Right atrium auricular region (tissue), 2 donors: ENCODE data around the gene SMYD3. TPM values are rescaled to one million over a fixed set of nuclear protein-coding genes. Genes with fewer than 3 reads are reported as not detected.

Experiments
- DNase-seq: peaks from one replicate; pipeline ENCODE4 v3.0.0-alpha.2; 2019; ENCODE audit warnings: low spot score
- H3K27ac ChIP-seq, 2 donors: fragments of 200-600 bp; sonication (generic); 1 replicate in 1 of 2; 2 replicates in 1 of 2; pipeline ENCODE4 v1.5.1; 2016 to 2019
- H3K27me3 ChIP-seq, 2 donors: fragments of 200-600 bp; sonication (generic); one replicate each; pipeline versions ENCODE4 v1.5.1 to v1.6.0; 2017 to 2019
- H3K36me3 ChIP-seq: fragments of 200-600 bp; sonication (generic); one replicate; pipeline ENCODE4 v1.5.1; 2016
- H3K4me1 ChIP-seq, 2 donors: fragments of 200-600 bp; sonication (generic); one replicate each; pipeline versions ENCODE4 v1.5.1 to v1.6.0; 2017 to 2019
- H3K4me3 ChIP-seq, 2 donors: fragments of 200-600 bp; sonication (generic); 1 replicate in 1 of 2; 2 replicates in 1 of 2; pipeline ENCODE4 v1.5.1; 2017 to 2019; ENCODE audit warnings: mild to moderate bottlenecking in 1 of 2, moderate library complexity in 1 of 2
- H3K9me3 ChIP-seq, 2 donors: fragments of 200-600 bp; sonication (generic); one replicate each; pipeline ENCODE4 v1.5.1; 2019
- total RNA-seq, 2 donors: library from RNA; depleted of rRNA; stranded (reverse); fragments of >200 nt; gene quantifications; one replicate each; pipeline ENCODE4 v1.1.0, GENCODE V29; 2016
- TF ChIP-seq, protein P1 (sequence below), 2 donors: fragments of 200-600 bp; sonication (generic); IDR thresholded peaks; one replicate each; pipeline ENCODE4 v1.5.1; 2019; ENCODE audit warnings: antibody characterized with exemption in 2 of 2

The SMYD3 gene
- total RNA-seq, 2 donors from 2014 or later: 7.9 to 8.5 TPM

DNA sequence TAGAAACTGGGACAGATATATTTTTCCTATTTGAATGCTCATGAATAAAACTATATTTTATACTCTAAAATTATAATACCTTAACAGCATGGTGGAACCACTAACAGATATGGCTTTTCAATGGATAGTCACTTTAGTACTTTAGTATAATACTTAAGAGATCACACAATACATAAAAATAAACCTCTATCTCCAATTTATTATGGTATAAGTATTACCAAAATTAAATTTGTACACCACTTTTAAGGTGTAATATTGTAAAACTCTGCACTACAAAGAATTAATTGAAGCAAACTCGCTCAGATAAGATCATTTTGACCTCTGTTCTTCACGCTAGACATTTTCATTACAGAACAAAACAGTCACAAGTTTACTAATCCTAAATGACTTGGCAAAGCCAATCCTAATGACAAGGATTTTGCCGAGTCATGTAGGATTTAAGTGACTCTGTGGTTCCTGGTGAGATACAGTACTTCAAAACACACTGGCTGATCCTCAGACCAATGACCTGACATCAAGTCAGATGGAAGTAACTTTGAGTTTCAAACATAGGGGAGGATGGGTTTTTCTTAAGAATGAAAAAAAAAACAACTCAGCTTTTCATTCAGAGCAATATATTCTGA, 200.6 kb downstream of the SMYD3 start:
- Histone ChIP-seq H3K9me3 (no peaks in the 10 kb centered on the region), H3K27ac (no peak overlapping the region), H3K4me1 (no peaks in the 10 kb centered on the region), H3K27me3 (no peaks in the 10 kb centered on the region), H3K36me3 (no peaks in the 10 kb centered on the region), H3K4me3 (no peak overlapping the region)
- DNase-seq: no peak
- TF ChIP-seq, protein P1, sequence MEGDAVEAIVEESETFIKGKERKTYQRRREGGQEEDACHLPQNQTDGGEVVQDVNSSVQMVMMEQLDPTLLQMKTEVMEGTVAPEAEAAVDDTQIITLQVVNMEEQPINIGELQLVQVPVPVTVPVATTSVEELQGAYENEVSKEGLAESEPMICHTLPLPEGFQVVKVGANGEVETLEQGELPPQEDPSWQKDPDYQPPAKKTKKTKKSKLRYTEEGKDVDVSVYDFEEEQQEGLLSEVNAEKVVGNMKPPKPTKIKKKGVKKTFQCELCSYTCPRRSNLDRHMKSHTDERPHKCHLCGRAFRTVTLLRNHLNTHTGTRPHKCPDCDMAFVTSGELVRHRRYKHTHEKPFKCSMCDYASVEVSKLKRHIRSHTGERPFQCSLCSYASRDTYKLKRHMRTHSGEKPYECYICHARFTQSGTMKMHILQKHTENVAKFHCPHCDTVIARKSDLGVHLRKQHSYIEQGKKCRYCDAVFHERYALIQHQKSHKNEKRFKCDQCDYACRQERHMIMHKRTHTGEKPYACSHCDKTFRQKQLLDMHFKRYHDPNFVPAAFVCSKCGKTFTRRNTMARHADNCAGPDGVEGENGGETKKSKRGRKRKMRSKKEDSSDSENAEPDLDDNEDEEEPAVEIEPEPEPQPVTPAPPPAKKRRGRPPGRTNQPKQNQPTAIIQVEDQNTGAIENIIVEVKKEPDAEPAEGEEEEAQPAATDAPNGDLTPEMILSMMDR (IDR thresholded peaks at IDR 0.05): no peak

- Histone ChIP-seq H3K27me3 (no peaks in the 10 kb centered on the region), H3K4me3 (no peak overlapping the region), H3K27ac (no peak overlapping the region), H3K9me3 (no peaks in the 10 kb centered on the region), H3K4me1 (no peaks in the 10 kb centered on the region), H3K36me3 (no peaks in the 10 kb centered on the region)
- TF ChIP-seq, protein P1 (IDR thresholded peaks at IDR 0.05): no peak
- no peak for DNase-seq
Observed at GRCh38 chr1:246304484-246305259, 202.4 kb downstream of the SMYD3 start.

- no peak overlapping the region for H3K4me3 ChIP-seq
- no peak overlapping the region for H3K27ac ChIP-seq
- H3K4me1 ChIP-seq: no peaks in the 10 kb centered on the region
- TF ChIP-seq, protein P1 (IDR thresholded peaks at IDR 0.05): no peak
- no peaks in the 10 kb centered on the region for H3K36me3 ChIP-seq
- no peak for DNase-seq
- no peaks in the 10 kb centered on the region for H3K9me3 ChIP-seq
- H3K27me3 ChIP-seq: no peaks in the 10 kb centered on the region
Observed at GRCh38 chr1:246302711-246303317, 204.3 kb downstream of the SMYD3 start.

GRCh38 chr1:246302251-246302625, 204.8 kb downstream of the SMYD3 start:
- Histone ChIP-seq H3K9me3 (no peaks in the 10 kb centered on the region), H3K27me3 (no peaks in the 10 kb centered on the region), H3K27ac (no peak overlapping the region), H3K36me3 (no peaks in the 10 kb centered on the region), H3K4me3 (no peak overlapping the region), H3K4me1 (no peaks in the 10 kb centered on the region)
- no peak for DNase-seq
- TF ChIP-seq, protein P1 (IDR thresholded peaks at IDR 0.05): no peak

- H3K27me3 ChIP-seq: no peaks in the 10 kb centered on the region
- H3K4me1 ChIP-seq: no peaks in the 10 kb centered on the region
- no peak overlapping the region for H3K27ac ChIP-seq
- no peak overlapping the region for H3K4me3 ChIP-seq
- DNase-seq: no peak
- no peaks in the 10 kb centered on the region for H3K36me3 ChIP-seq
- H3K9me3 ChIP-seq: no peaks in the 10 kb centered on the region
- TF ChIP-seq, protein P1 (IDR thresholded peaks at IDR 0.05): no peak
Observed at GRCh38 chr1:246301553-246302250, 205.4 kb downstream of the SMYD3 start.
